ENCODE data around the gene MTHFR. TPM values are rescaled to one million over a fixed set of nuclear protein-coding genes. Genes with fewer than 3 reads are reported as not detected.

The MTHFR gene
- total RNA-seq, 4 donors from 2014 or later, result 82.0 to 130 (median 87.3) TPM

- no peak for TF ChIP-seq CTCF (IDR thresholded peaks at IDR 0.05)
- no peak for TF ChIP-seq POLR2A (IDR thresholded peaks at IDR 0.05)
- no peak overlapping the region for H3K4me3 ChIP-seq
- no peak for DNase-seq
- H3K36me3 ChIP-seq, result peaks cover 0 to 20% (median 0%) of the 10 kb centered on the region in 3 donors
- no peak overlapping the region for H3K27ac ChIP-seq
- no peaks in the 10 kb centered on the region for H3K27me3 ChIP-seq
- H3K4me1 ChIP-seq, result no peaks in the 10 kb centered on the region
- no peaks in the 10 kb centered on the region for H3K9me3 ChIP-seq
Observed at GRCh38 chr1:11848373-11848700, 42.6 kb upstream of the MTHFR start.

DNA sequence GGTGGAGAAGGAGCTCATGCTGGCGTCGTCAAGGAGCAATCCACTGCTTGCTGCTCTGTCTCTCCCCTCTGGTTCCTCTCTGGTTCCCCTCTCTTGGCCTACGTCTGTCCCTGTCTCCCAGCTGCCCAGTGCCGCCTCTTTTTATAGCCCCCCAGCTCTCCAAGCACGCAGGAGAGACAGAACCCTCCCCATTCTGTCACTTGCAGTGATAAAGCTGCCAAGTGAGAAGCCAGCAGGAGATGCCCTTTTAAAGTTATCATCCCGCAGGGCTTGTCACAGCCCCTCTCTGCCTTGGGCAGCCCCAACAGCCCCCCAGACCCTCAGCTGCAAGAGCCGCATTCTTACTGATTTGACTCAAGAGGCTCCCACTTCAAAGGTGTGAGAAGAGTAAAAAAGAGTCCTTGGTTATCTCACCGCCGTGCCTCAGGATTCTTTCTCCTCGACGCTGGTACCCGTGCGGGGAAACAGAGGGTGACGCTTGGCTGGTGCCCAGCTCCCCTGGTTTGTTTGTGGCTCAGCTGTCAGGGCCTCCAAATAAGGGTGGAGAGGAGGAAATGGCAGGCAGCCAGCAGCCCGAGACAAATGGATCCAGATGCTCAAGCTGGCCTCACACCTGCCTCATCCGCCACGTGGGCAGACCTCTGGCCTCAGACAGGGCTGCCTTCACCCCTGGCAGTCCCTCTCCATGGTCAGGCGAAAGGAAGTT is 42.1 kb upstream of the MTHFR start, which contains the start of gene NPPA:
Gene NPPA, minus strand, starts transcription at position 117 of the 706 bp plus-strand sequence. Its CDS starts 99 bp downstream, at position 18.
- no peak for DNase-seq
- Histone ChIP-seq H3K4me1 (no peaks in the 10 kb centered on the region), H3K36me3 (peaks cover 0 to 25% (median 0%) of the 10 kb centered on the region in 3 donors), H3K9me3 (no peaks in the 10 kb centered on the region), H3K27me3 (no peaks in the 10 kb centered on the region), H3K4me3 (no peak within 1 kb of the TSS), H3K27ac (no peak within 1 kb of the TSS)
- no peak for TF ChIP-seq POLR2A (IDR thresholded peaks at IDR 0.05)
- no peak for TF ChIP-seq CTCF (IDR thresholded peaks at IDR 0.05)

DNA sequence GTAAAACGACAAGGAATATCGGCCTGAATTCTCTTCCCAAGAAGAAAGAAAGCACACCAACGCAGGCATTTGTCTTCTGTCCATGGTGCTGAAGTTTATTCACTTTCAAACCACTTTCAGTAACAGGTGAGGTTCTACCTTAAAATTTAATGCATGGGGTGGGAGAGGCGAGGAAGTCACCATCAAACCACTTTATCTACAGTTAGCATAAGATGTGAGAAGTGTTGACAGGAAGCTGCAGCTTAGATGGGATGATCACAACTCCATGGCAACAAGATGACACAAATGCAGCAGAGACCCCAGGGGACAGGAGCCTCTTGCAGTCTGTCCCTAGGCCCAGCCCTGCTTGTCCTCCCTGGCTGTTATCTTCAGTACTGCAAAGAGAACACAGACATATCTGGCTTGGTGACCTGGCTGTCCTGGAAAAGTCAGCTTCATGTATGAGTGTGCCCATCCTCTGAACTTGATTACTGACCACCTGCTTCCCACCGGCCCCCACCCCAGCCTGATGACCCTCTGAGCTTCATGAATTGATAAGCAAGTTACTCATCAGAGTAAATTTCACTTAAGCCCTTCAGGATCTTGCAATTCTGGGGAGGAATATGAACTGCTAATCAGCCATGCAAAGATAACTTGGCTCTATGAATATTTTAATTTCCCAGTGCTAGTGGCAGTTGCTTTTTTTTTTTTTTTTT is 40.0 kb upstream of the MTHFR start:
- no peak overlapping the region for H3K27ac ChIP-seq
- no peaks in the 10 kb centered on the region for H3K9me3 ChIP-seq
- no peak overlapping the region for H3K4me3 ChIP-seq
- H3K27me3 ChIP-seq, result no peaks in the 10 kb centered on the region
- H3K4me1 ChIP-seq, result peaks cover 0 to 8% (median 0%) of the 10 kb centered on the region in 4 donors
- H3K36me3 ChIP-seq, result peaks cover 0 to 45% (median 0%) of the 10 kb centered on the region in 3 donors
- no peak for TF ChIP-seq CTCF (IDR thresholded peaks at IDR 0.05)
- no peak for TF ChIP-seq POLR2A (IDR thresholded peaks at IDR 0.05)
- DNase-seq, result no peak

GRCh38 chr1:11842154-11843041 is 36.6 kb upstream of the MTHFR start:
- Histone ChIP-seq H3K27me3 (no peaks in the 10 kb centered on the region), H3K4me3 (no peak overlapping the region), H3K9me3 (no peaks in the 10 kb centered on the region), H3K36me3 (peaks cover 0 to 77% (median 0%) of the 10 kb centered on the region in 3 donors), H3K4me1 (peaks cover 0 to 8% (median 0%) of the 10 kb centered on the region in 4 donors), H3K27ac (peak overlapping the region in 1 of 4 donors; percentile 3)
- DNase-seq, result peak in 2 of 3 donors; percentile 44 to 54
- no peak for TF ChIP-seq POLR2A (IDR thresholded peaks at IDR 0.05)

GRCh38 chr1:11841245-11842153 is 35.7 kb upstream of the MTHFR start:
- Histone ChIP-seq H3K4me3 (no peak overlapping the region), H3K36me3 (peaks cover 0 to 79% (median 0%) of the 10 kb centered on the region in 3 donors), H3K9me3 (no peaks in the 10 kb centered on the region), H3K27me3 (no peaks in the 10 kb centered on the region), H3K27ac (peak overlapping the region in 1 of 4 donors; percentile 3), H3K4me1 (peaks cover 0 to 8% (median 0%) of the 10 kb centered on the region in 4 donors)
- TF ChIP-seq POLR2A (IDR thresholded peaks at IDR 0.05) (no peak), CTCF (IDR thresholded peaks at IDR 0.05) (no peak)
- no peak for DNase-seq
